ENCODE results near the gene SLAMF8. TPM values are rescaled to one million over a fixed set of nuclear protein-coding genes. Genes with fewer than 3 reads are reported as not detected.

SLAMF8 gene
- total RNA-seq, 1 experiment from 2014 or later: not detected

DNA sequence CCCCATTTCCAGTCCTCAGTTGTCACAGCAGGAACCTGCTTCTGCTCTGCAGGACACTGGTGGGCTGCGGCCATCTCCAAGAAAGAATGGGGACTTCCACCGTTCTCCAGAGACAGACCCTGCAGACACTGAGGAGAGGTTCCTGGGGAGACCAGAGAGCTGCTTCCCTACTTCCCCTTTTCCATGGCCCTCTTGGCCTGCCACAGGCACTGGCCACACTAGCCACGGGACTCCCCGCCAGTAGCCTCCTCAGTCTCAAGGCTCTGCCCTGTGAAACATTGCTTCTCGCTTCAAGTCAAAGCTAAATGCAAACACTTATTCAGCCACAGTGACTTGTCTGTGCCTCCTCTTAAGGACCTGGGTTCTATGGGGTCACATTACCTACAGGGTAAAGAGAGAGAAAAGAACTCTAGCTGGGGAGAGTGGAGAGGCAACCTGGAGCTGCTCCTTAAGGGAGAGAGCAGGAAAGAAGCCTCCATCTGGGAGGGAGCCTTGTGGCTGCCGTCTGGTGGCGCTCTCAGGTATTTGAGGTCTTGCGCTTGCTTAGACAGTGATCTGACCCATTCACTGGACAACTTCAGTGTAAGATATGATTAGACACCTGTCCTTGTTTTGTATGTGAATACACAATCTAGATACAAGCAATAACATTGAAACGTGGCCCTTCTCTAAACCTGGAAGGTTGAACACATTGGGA is 5.4 kb upstream of the SLAMF8 start:
- no peak for TF ChIP-seq CTCF (IDR thresholded peaks at IDR 0.05; ENCODE audit: unreplicated experiment)
- H3K4me3 Mint-ChIP-seq (ENCODE audit: low read depth, unreplicated experiment): no peak overlapping the region
- H3K9me3 Mint-ChIP-seq (ENCODE audit: low read depth, unreplicated experiment): no peaks in the 10 kb centered on the region
- H3K4me1 Mint-ChIP-seq (ENCODE audit: low read depth, unreplicated experiment): no peaks in the 10 kb centered on the region
- BruUV-seq (replicated peaks): no TSS peak
- intact Hi-C loops (cut with micrococcal nuclease; ENCODE audit: unreplicated experiment): no loop called here
- H3K27ac Mint-ChIP-seq (ENCODE audit: unreplicated experiment): no peak overlapping the region
- CTCF ChIA-PET: no interaction called here
- H3K36me3 Mint-ChIP-seq (ENCODE audit: insufficient read depth, unreplicated experiment): no peaks in the 10 kb centered on the region
- DNase-seq: no peak
- peaks cover 82% of the 10 kb centered on the region for H3K27me3 Mint-ChIP-seq (ENCODE audit: unreplicated experiment)

DNA sequence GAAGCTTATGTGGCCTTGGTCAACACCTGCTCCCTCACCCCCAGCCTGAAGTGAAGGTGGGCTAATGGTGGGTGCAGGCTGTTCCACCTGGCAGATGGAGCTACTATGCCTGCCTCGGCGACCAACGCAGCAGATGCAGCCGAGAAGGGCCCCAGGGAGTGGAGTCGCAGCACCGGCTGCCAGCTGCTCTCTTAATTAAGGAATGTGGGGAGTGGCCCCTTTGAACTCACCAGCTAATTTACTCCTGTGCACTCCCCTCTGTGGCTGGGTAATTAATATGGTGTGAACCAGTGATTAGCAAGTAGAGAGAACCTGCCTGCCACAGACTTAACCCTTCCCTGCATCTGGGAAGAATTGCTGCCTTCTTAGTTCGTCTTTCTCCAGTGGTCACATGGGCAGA is 3.3 kb upstream of the SLAMF8 start:
- no TSS peak for BruUV-seq (replicated peaks)
- intact Hi-C loops (cut with micrococcal nuclease; ENCODE audit: unreplicated experiment): no loop called here
- no peak for DNase-seq
- no peak overlapping the region for H3K4me3 Mint-ChIP-seq (ENCODE audit: low read depth, unreplicated experiment)
- TF ChIP-seq CTCF (IDR thresholded peaks at IDR 0.05; ENCODE audit: unreplicated experiment): no peak
- H3K27me3 Mint-ChIP-seq (ENCODE audit: unreplicated experiment): peaks cover 89% of the 10 kb centered on the region
- H3K27ac Mint-ChIP-seq (ENCODE audit: unreplicated experiment): no peak overlapping the region
- H3K4me1 Mint-ChIP-seq (ENCODE audit: low read depth, unreplicated experiment): no peaks in the 10 kb centered on the region
- CTCF ChIA-PET: interaction anchor here (0.8 kb wide), 1 partner anchor 70 kb away, joined by 3 read pairs; no protein-coding TSS in a partner anchor
- H3K36me3 Mint-ChIP-seq (ENCODE audit: insufficient read depth, unreplicated experiment): no peaks in the 10 kb centered on the region
- no peaks in the 10 kb centered on the region for H3K9me3 Mint-ChIP-seq (ENCODE audit: low read depth, unreplicated experiment)

- intact Hi-C loops (cut with micrococcal nuclease; ENCODE audit: unreplicated experiment): no loop called here
- no peak for TF ChIP-seq CTCF (IDR thresholded peaks at IDR 0.05; ENCODE audit: unreplicated experiment)
- Mint-ChIP-seq H3K36me3 (ENCODE audit: insufficient read depth, unreplicated experiment) (no peaks in the 10 kb centered on the region), H3K27me3 (ENCODE audit: unreplicated experiment) (peaks cover 85% of the 10 kb centered on the region), H3K4me3 (ENCODE audit: low read depth, unreplicated experiment) (no peak overlapping the region), H3K27ac (ENCODE audit: unreplicated experiment) (no peak overlapping the region), H3K4me1 (ENCODE audit: low read depth, unreplicated experiment) (no peaks in the 10 kb centered on the region), H3K9me3 (ENCODE audit: low read depth, unreplicated experiment) (no peaks in the 10 kb centered on the region)
- no peak for DNase-seq
- CTCF ChIA-PET: no interaction called here
- BruUV-seq (replicated peaks): no TSS peak
Observed at GRCh38 chr1:159825564-159825963, 1.1 kb upstream of the SLAMF8 start.

- Mint-ChIP-seq H3K36me3 (ENCODE audit: insufficient read depth, unreplicated experiment) (no peaks in the 10 kb centered on the region), H3K9me3 (ENCODE audit: low read depth, unreplicated experiment) (no peaks in the 10 kb centered on the region), H3K27ac (ENCODE audit: unreplicated experiment) (no peak overlapping the region), H3K4me1 (ENCODE audit: low read depth, unreplicated experiment) (no peaks in the 10 kb centered on the region), H3K27me3 (ENCODE audit: unreplicated experiment) (peaks cover 74% of the 10 kb centered on the region), H3K4me3 (ENCODE audit: low read depth, unreplicated experiment) (no peak overlapping the region)
- DNase-seq: no peak
- CTCF ChIA-PET: no interaction called here
- no TSS peak for BruUV-seq (replicated peaks)
- TF ChIP-seq CTCF (IDR thresholded peaks at IDR 0.05; ENCODE audit: unreplicated experiment): no peak
- intact Hi-C loops (cut with micrococcal nuclease; ENCODE audit: unreplicated experiment): no loop called here
Observed at GRCh38 chr1:159827102-159827490, 423 bp downstream of the SLAMF8 start.
